ENCODE measurements around the gene ZNF763. TPM values are rescaled to one million over a fixed set of nuclear protein-coding genes. Genes with fewer than 3 reads are reported as not detected.
"Not testable (repeated sequence)": the region's sequence is repeated elsewhere in the genome, so short reads cannot be mapped to it uniquely, and the experiment has no call there.

Gene ZNF763
- total and polyA plus RNA-seq, 9 donors, result 1.1 to 2.6 (median 1.9) TPM

- not testable (repeated sequence) for H3K9me3 ChIP-seq (replicated peaks; ENCODE audit: control insufficient read depth, low read depth, low read length); H3K4me1 ChIP-seq (ENCODE audit: control insufficient read depth, insufficient read depth, low read length); H3K36me3 ChIP-seq (ENCODE audit: control insufficient read depth, insufficient read depth, low read length); H3K4me3 ChIP-seq (ENCODE audit: low read length); H3K27me3 ChIP-seq (ENCODE audit: control insufficient read depth, insufficient read depth, low read length); DNase-seq; H3K27ac ChIP-seq (ENCODE audit: low read length)
- WGBS (ENCODE audit: insufficient coverage), result no CpG with 5 or more reads among the region's 4 CpGs
These were observed 27.1 kb downstream of the ZNF763 start for GRCh38 chr19:11991921-11992320.

- Histone ChIP-seq H3K4me1 (ENCODE audit: control insufficient read depth, insufficient read depth, low read length) (no peaks in the 10 kb centered on the region), H3K27ac (ENCODE audit: low read length) (no peak overlapping the region), H3K36me3 (ENCODE audit: control insufficient read depth, insufficient read depth, low read length) (no peaks in the 10 kb centered on the region), H3K4me3 (ENCODE audit: low read length) (no peak overlapping the region), H3K27me3 (ENCODE audit: control insufficient read depth, insufficient read depth, low read length) (no peaks in the 10 kb centered on the region), H3K9me3 (replicated peaks; ENCODE audit: control insufficient read depth, low read depth, low read length) (no peaks in the 10 kb centered on the region)
- no CpG with 5 or more reads among the region's 1 CpG for WGBS (ENCODE audit: insufficient coverage)
- DNase-seq, result no peak
These were observed 30.3 kb downstream of the ZNF763 start for GRCh38 chr19:11995174-11995573.

- 71% methylated on average over 3 of the region's 9 CpGs for WGBS (ENCODE audit: insufficient coverage)
These were observed 35.5 kb downstream of the ZNF763 start for GRCh38 chr19:12000152-12000981.

GRCh38 chr19:12015015-12015752 lies 50.3 kb downstream of the ZNF763 start:
- Histone ChIP-seq H3K4me1 (ENCODE audit: control insufficient read depth, insufficient read depth, low read length) (no peaks in the 10 kb centered on the region), H3K36me3 (ENCODE audit: control insufficient read depth, insufficient read depth, low read length) (peaks cover 44% of the 10 kb centered on the region), H3K9me3 (replicated peaks; ENCODE audit: control insufficient read depth, low read depth, low read length) (peaks cover 74% of the 10 kb centered on the region), H3K4me3 (ENCODE audit: low read length) (no peak overlapping the region), H3K27me3 (ENCODE audit: control insufficient read depth, insufficient read depth, low read length) (no peaks in the 10 kb centered on the region), H3K27ac (ENCODE audit: low read length) (no peak overlapping the region)
- WGBS (ENCODE audit: insufficient coverage), result 96% methylated on average over 3 of the region's 9 CpGs
- DNase-seq, result no peak

More at GRCh38 chr19:12000152-12000981, 35.5 kb downstream of the ZNF763 start:
- H3K9me3 ChIP-seq (replicated peaks; ENCODE audit: control insufficient read depth, low read depth, low read length), result no peaks in the 10 kb centered on the region
- H3K27me3 ChIP-seq (ENCODE audit: control insufficient read depth, insufficient read depth, low read length), result no peaks in the 10 kb centered on the region
- no peaks in the 10 kb centered on the region for H3K4me1 ChIP-seq (ENCODE audit: control insufficient read depth, insufficient read depth, low read length)
- no peak overlapping the region for H3K27ac ChIP-seq (ENCODE audit: low read length)
- no peak for DNase-seq
- H3K4me3 ChIP-seq (ENCODE audit: low read length), result no peak overlapping the region
- peaks cover 2% of the 10 kb centered on the region for H3K36me3 ChIP-seq (ENCODE audit: control insufficient read depth, insufficient read depth, low read length)

GRCh38 chr19:12015753-12016116 lies 50.9 kb downstream of the ZNF763 start:
- Histone ChIP-seq H3K4me3 (ENCODE audit: low read length) (no peak overlapping the region), H3K9me3 (replicated peaks; ENCODE audit: control insufficient read depth, low read depth, low read length) (peaks cover 78% of the 10 kb centered on the region), H3K27me3 (ENCODE audit: control insufficient read depth, insufficient read depth, low read length) (no peaks in the 10 kb centered on the region), H3K4me1 (ENCODE audit: control insufficient read depth, insufficient read depth, low read length) (no peaks in the 10 kb centered on the region), H3K27ac (ENCODE audit: low read length) (no peak overlapping the region), H3K36me3 (ENCODE audit: control insufficient read depth, insufficient read depth, low read length) (peaks cover 44% of the 10 kb centered on the region)
- WGBS (ENCODE audit: insufficient coverage), result no CpG with 5 or more reads among the region's 2 CpGs
- no peak for DNase-seq

Other genes with a start within 250 kb of the ZNF763 start
- gene ZNF823, start 226.1 kb upstream of the ZNF763 start, total RNA-seq, result 9.1 TPM
- gene ZNF823, start 226.1 kb upstream of the ZNF763 start, polyA plus RNA-seq (ENCODE audit: insufficient read depth in 1 of 8, insufficient read length in 8 of 8, low replicate concordance in 1 of 8), result 1 to 10 TPM; 3.1 to 4.9 (median 4.2) TPM
- gene ZNF441, start 198.0 kb upstream of the ZNF763 start, total RNA-seq, result 13.2 TPM
- 1 to 10 TPM; 5.2 to 7.2 (median 6.2) TPM for gene ZNF441, start 198.0 kb upstream of the ZNF763 start, polyA plus RNA-seq (ENCODE audit: insufficient read depth in 1 of 8, insufficient read length in 8 of 8, low replicate concordance in 1 of 8)
- gene ZNF491, start 166.5 kb upstream of the ZNF763 start, total RNA-seq, result 4.8 TPM
- gene ZNF491, start 166.5 kb upstream of the ZNF763 start, polyA plus RNA-seq (ENCODE audit: insufficient read depth in 1 of 8, insufficient read length in 8 of 8, low replicate concordance in 1 of 8), result 1 to 10 TPM; 1.9 to 4.3 (median 2.5) TPM
- gene ZNF440, start 150.8 kb upstream of the ZNF763 start, total RNA-seq, result 6.8 TPM
- 1 to 10 TPM; 3.0 to 7.0 (median 4.8) TPM for gene ZNF440, start 150.8 kb upstream of the ZNF763 start, polyA plus RNA-seq (ENCODE audit: insufficient read depth in 1 of 8, insufficient read length in 8 of 8, low replicate concordance in 1 of 8)
- 5.1 TPM for gene ZNF439, start 116.3 kb upstream of the ZNF763 start, total RNA-seq
- 1 to 10 TPM; 3.2 to 5.7 (median 4.3) TPM for gene ZNF439, start 116.3 kb upstream of the ZNF763 start, polyA plus RNA-seq (ENCODE audit: insufficient read depth in 1 of 8, insufficient read length in 8 of 8, low replicate concordance in 1 of 8)
- 5.6 TPM for gene ZNF69, start 77.3 kb upstream of the ZNF763 start, total RNA-seq
- gene ZNF69, start 77.3 kb upstream of the ZNF763 start, polyA plus RNA-seq (ENCODE audit: insufficient read depth in 1 of 8, insufficient read length in 8 of 8, low replicate concordance in 1 of 8), result 1 to 10 TPM; 3.0 to 5.6 (median 4.2) TPM
- 7.9 TPM for gene ZNF700, start 39.9 kb upstream of the ZNF763 start, total RNA-seq
- 1 to 10 TPM; 4.6 to 9.5 (median 6.6) TPM for gene ZNF700, start 39.9 kb upstream of the ZNF763 start, polyA plus RNA-seq (ENCODE audit: insufficient read depth in 1 of 8, insufficient read length in 8 of 8, low replicate concordance in 1 of 8)
- 6.4 TPM for gene ZNF433, start 70.6 kb downstream of the ZNF763 start, total RNA-seq
- 1 to 10 TPM; 3.2 to 5.0 (median 3.7) TPM for gene ZNF433, start 70.6 kb downstream of the ZNF763 start, polyA plus RNA-seq (ENCODE audit: insufficient read depth in 1 of 8, insufficient read length in 8 of 8, low replicate concordance in 1 of 8)
- 0.31 TPM for gene ZNF878, start 87.9 kb downstream of the ZNF763 start, total RNA-seq
- gene ZNF878, start 87.9 kb downstream of the ZNF763 start, polyA plus RNA-seq (ENCODE audit: insufficient read depth in 1 of 8, insufficient read length in 8 of 8, low replicate concordance in 1 of 8), result under 1 TPM; 0.16 to 0.61 (median 0.50) TPM
- gene ZNF844, start 99.7 kb downstream of the ZNF763 start, total RNA-seq, result 12.9 TPM
- 10 to 100 TPM in 1 of 8 donors, 1 to 10 TPM in 7; 5.5 to 10.4 (median 8.1) TPM for gene ZNF844, start 99.7 kb downstream of the ZNF763 start, polyA plus RNA-seq (ENCODE audit: insufficient read depth in 1 of 8, insufficient read length in 8 of 8, low replicate concordance in 1 of 8)
- gene ZNF20, start 175.3 kb downstream of the ZNF763 start, total RNA-seq, result 3.4 TPM
- 1 to 10 TPM; 1.3 to 3.0 (median 2.2) TPM for gene ZNF20, start 175.3 kb downstream of the ZNF763 start, polyA plus RNA-seq (ENCODE audit: insufficient read depth in 1 of 8, insufficient read length in 8 of 8, low replicate concordance in 1 of 8)
- gene ZNF625, start 191.7 kb downstream of the ZNF763 start, total RNA-seq, result 11.5 TPM
- gene ZNF625, start 191.7 kb downstream of the ZNF763 start, polyA plus RNA-seq (ENCODE audit: insufficient read depth in 1 of 8, insufficient read length in 8 of 8, low replicate concordance in 1 of 8), result 1 to 10 TPM; 3.8 to 6.1 (median 5.1) TPM
- 10.6 TPM for gene ZNF136, start 198.1 kb downstream of the ZNF763 start, total RNA-seq
- 10 to 100 TPM in 1 of 8 donors, 1 to 10 TPM in 7; 5.6 to 10.2 (median 6.8) TPM for gene ZNF136, start 198.1 kb downstream of the ZNF763 start, polyA plus RNA-seq (ENCODE audit: insufficient read depth in 1 of 8, insufficient read length in 8 of 8, low replicate concordance in 1 of 8)